H1 (cell line): ENCODE measurements around the gene LGALS8. TPM values are rescaled to one million over a fixed set of nuclear protein-coding genes. Genes with fewer than 3 reads are reported as not detected.

Experiments used
- CTCF ChIA-PET: fragments of 300-600 bp; sonication (Branson Sonifier 250); formaldehyde crosslinking; loops from one replicate; lab custom pipeline; 2021; ENCODE audit not compliant: partially characterized antibody; lab: Charles Lee
- POLR2A ChIA-PET: fragments of 300-600 bp; sonication (Branson Sonifier 250); formaldehyde crosslinking; loops from one replicate; lab custom pipeline; 2021; ENCODE audit warnings: inconsistent platforms; ENCODE audit not compliant: partially characterized antibody; lab: Charles Lee
- DNase-seq, 2 experiments: peaks; one replicate each; pipeline versions ENCODE4 v3.0.0 to v3.0.0-alpha.2; 2010 to 2022; ENCODE audit warnings: low spot score in 2 of 2, low read depth in 1 of 2, mixed read lengths in 1 of 2
- FAIRE-seq: peaks from 2 replicates; lab custom pipeline; 2011; peaks lifted over from hg19 to GRCh38; lab: Jason Lieb, UNC
- H2AFZ ChIP-seq: 2 replicates; pipeline ENCODE4 v1.8.1; 2012; ENCODE audit warnings: low read length, inconsistent platforms
- H2AK5ac ChIP-seq: 2 replicates; pipeline ENCODE4 v1.6.1; 2013; ENCODE audit warnings: low read depth, low read length
- H2BK120ac ChIP-seq: replicated peaks from 2 replicates; pipeline ENCODE3; 2013; ENCODE audit warnings: low read depth, low read length, inconsistent platforms
- H2BK12ac ChIP-seq: 2 replicates; pipeline ENCODE4 v1.6.1; 2013; ENCODE audit warnings: low read depth, low read length
- H2BK15ac ChIP-seq: 2 replicates; pipeline ENCODE4 v1.6.1; 2013; ENCODE audit warnings: low read length
- H2BK20ac ChIP-seq: 2 replicates; pipeline ENCODE4 v1.6.1; 2013; ENCODE audit warnings: low read length
- H2BK5ac ChIP-seq: 2 replicates; pipeline ENCODE4 v1.6.1; 2013; ENCODE audit warnings: low read depth, low read length
- H3K14ac ChIP-seq: 2 replicates; pipeline ENCODE4 v1.6.1; 2013; ENCODE audit warnings: inconsistent platforms; ENCODE audit not compliant: insufficient read length
- H3K18ac ChIP-seq: 2 replicates; pipeline ENCODE4 v1.6.1; 2013; ENCODE audit warnings: low read length; ENCODE audit errors: extremely low read depth
- H3K23ac ChIP-seq: 2 replicates; pipeline ENCODE4 v1.6.1; 2013; ENCODE audit warnings: inconsistent platforms; ENCODE audit not compliant: insufficient read length
- H3K23me2 ChIP-seq: 2 replicates; pipeline ENCODE4 v1.6.1; 2013; ENCODE audit warnings: low read depth, low read length
- H3K27ac ChIP-seq: 2 replicates; pipeline ENCODE4 v1.6.1; 2011; ENCODE audit warnings: low read depth, low read length, inconsistent platforms
- H3K27me3 ChIP-seq, 4 experiments: replicated peaks in 1 of 4; 1 replicate in 1 of 4; 2 replicates in 3 of 4; pipeline versions ENCODE4 v1.6.1 to v1.8.1; 2011 to 2013; ENCODE audit warnings: low read length in 3 of 4, mild to moderate bottlenecking in 3 of 4, inconsistent platforms in 2 of 4, mixed read lengths in 2 of 4, moderate library complexity in 1 of 4; ENCODE audit not compliant: control insufficient read depth in 3 of 4, insufficient read depth in 3 of 4; ENCODE audit errors: extremely low read depth in 1 of 4
- H3K36me3 ChIP-seq, 4 experiments: 2 replicates each; pipeline versions ENCODE4 v1.6.1 to v1.8.1; 2011 to 2013; ENCODE audit warnings: mild to moderate bottlenecking in 4 of 4, low read length in 3 of 4, moderate library complexity in 2 of 4, control low read depth in 1 of 4, inconsistent platforms in 1 of 4; ENCODE audit not compliant: insufficient read depth in 4 of 4, control insufficient read depth in 2 of 4
- H3K4ac ChIP-seq: replicated peaks from 2 replicates; pipeline ENCODE3; 2013; ENCODE audit warnings: low read length, low read depth, mixed read lengths, inconsistent platforms; ENCODE audit not compliant: insufficient read length
- H3K4me1 ChIP-seq, 4 experiments: replicated peaks in 1 of 4; 1 replicate in 1 of 4; 2 replicates in 3 of 4; pipeline versions ENCODE4 v1.6.1 to v1.8.1; 2011 to 2013; ENCODE audit warnings: low read length in 3 of 4, inconsistent platforms in 2 of 4, mixed read lengths in 1 of 4; ENCODE audit not compliant: insufficient read depth in 4 of 4, control insufficient read depth in 3 of 4
- H3K4me2 ChIP-seq, 2 experiments: 2 replicates each; pipeline versions ENCODE4 v1.6.1 to v1.8.1; 2011 to 2013; ENCODE audit warnings: low read depth in 2 of 2, low read length in 2 of 2, control low read depth in 1 of 2, inconsistent platforms in 1 of 2, mild to moderate bottlenecking in 1 of 2; ENCODE audit not compliant: insufficient read depth in 1 of 2
- H3K4me3 ChIP-seq, 4 experiments: fragments of 200-600, 300-600 bp in 1 of 4; sonication (generic), shearing (Covaris generic), sonication (Bioruptor Twin) in 1 of 4; 2 replicates each; pipeline versions ENCODE4 v1.5.1 to v1.8.1; 2011 to 2016; ENCODE audit warnings: low read length in 4 of 4, low read depth in 3 of 4, control low read depth in 2 of 4, inconsistent platforms in 2 of 4, mild to moderate bottlenecking in 2 of 4, mixed read lengths in 1 of 4, moderate library complexity in 1 of 4; ENCODE audit not compliant: insufficient read depth in 2 of 4; ENCODE audit errors: extremely low read depth in 1 of 4
- H3K56ac ChIP-seq: replicated peaks from 2 replicates; pipeline ENCODE3; 2013; ENCODE audit warnings: low read depth, mild to moderate bottlenecking, mixed read lengths, low read length, inconsistent platforms; ENCODE audit not compliant: insufficient read length
- H3K79me1 ChIP-seq: 2 replicates; pipeline ENCODE4 v1.6.1; 2013; ENCODE audit warnings: low read depth, low read length, control low read depth
- H3K79me2 ChIP-seq, 2 experiments: 2 replicates each; pipeline versions ENCODE4 v1.6.1 to v1.8.1; 2012 to 2013; ENCODE audit warnings: low read length in 2 of 2, mild to moderate bottlenecking in 2 of 2, inconsistent platforms in 1 of 2; ENCODE audit not compliant: insufficient read depth in 2 of 2, control insufficient read depth in 1 of 2
- H3K9ac ChIP-seq, 4 experiments: replicated peaks in 1 of 4; 1 replicate in 1 of 4; 2 replicates in 3 of 4; pipeline versions ENCODE4 v1.6.1 to v1.8.1; 2011 to 2013; ENCODE audit warnings: low read depth in 3 of 4, low read length in 3 of 4, control low read depth in 2 of 4, mild to moderate bottlenecking in 2 of 4, moderate library complexity in 2 of 4, inconsistent platforms in 1 of 4; ENCODE audit errors: extremely low read depth in 1 of 4
- H3K9me3 ChIP-seq, 2 experiments: 2 replicates each; pipeline versions ENCODE4 v1.6.1 to v1.8.1; 2012 to 2013; ENCODE audit warnings: mild to moderate bottlenecking in 2 of 2, moderate library complexity in 2 of 2, control low read depth in 1 of 2, inconsistent platforms in 1 of 2, low read depth in 1 of 2, low read length in 1 of 2, mixed read lengths in 1 of 2; ENCODE audit not compliant: insufficient read depth in 2 of 2
- H4K20me1 ChIP-seq, 2 experiments: replicated peaks in 1 of 2; 2 replicates each; pipeline versions ENCODE3 to v1.8.1; 2011 to 2013; ENCODE audit warnings: inconsistent platforms in 2 of 2, low read length in 2 of 2, mild to moderate bottlenecking in 1 of 2; ENCODE audit not compliant: insufficient read depth in 2 of 2, control insufficient read depth in 1 of 2
- H4K5ac ChIP-seq: 2 replicates; pipeline ENCODE4 v1.6.1; 2013; ENCODE audit warnings: low read length, low read depth, mixed read lengths, inconsistent platforms; ENCODE audit not compliant: insufficient read length
- H4K8ac ChIP-seq: 2 replicates; pipeline ENCODE4 v1.8.0; 2013; ENCODE audit warnings: mild to moderate bottlenecking, moderate library complexity, low read length, inconsistent platforms; ENCODE audit not compliant: insufficient read depth; ENCODE audit errors: extremely low read depth
- H4K91ac ChIP-seq: replicated peaks from 2 replicates; pipeline ENCODE3; 2013; ENCODE audit warnings: low read length, mixed read lengths, inconsistent platforms; ENCODE audit not compliant: insufficient read length
- CHD2 ChIP-seq: IDR thresholded peaks from 2 replicates; pipeline ENCODE4 v1.6.1; 2012; ENCODE audit warnings: low read length, improper control_type of control experiment
- HDAC2 ChIP-seq, 2 experiments: fragments of 300-600 bp in 1 of 2; sonication (generic) in 1 of 2; IDR thresholded peaks; 2 replicates each; pipeline ENCODE4 v1.6.1; 2011 to 2012; ENCODE audit warnings: low read depth in 2 of 2, low read length in 2 of 2, mild to moderate bottlenecking in 2 of 2, moderate library complexity in 2 of 2, borderline replicate concordance in 1 of 2, inconsistent platforms in 1 of 2
- JUND ChIP-seq: IDR thresholded peaks from 2 replicates; pipeline ENCODE4 v1.6.1; 2011; ENCODE audit warnings: mild to moderate bottlenecking, improper control_type of control experiment, low read length
- KDM1A ChIP-seq: fragments of 200-600, 300-600 bp; sonication (generic); IDR thresholded peaks from 2 replicates; pipeline ENCODE4 v1.7.1; 2016; ENCODE audit warnings: mild to moderate bottlenecking, low read length, borderline replicate concordance
- RAD21 ChIP-seq, 2 experiments: IDR thresholded peaks in 1 of 2; conservative IDR thresholded peaks in 1 of 2; 2 replicates each; pipeline ENCODE4 v1.6.1; 2011; ENCODE audit warnings: low read depth in 2 of 2, low read length in 2 of 2, improper control_type of control experiment in 1 of 2, inconsistent platforms in 1 of 2, mild to moderate bottlenecking in 1 of 2, moderate library complexity in 1 of 2
- TBP ChIP-seq: IDR thresholded peaks from 2 replicates; pipeline ENCODE4 v1.6.1; 2011; ENCODE audit warnings: low read depth, low read length, improper control_type of control experiment
- WGBS, 2 experiments: shearing (Covaris generic) in 1 of 2; methylation state at CpG; one replicate each; pipeline versions ENCODE4 v1.1.6 to v1.1.7; 2013 to 2015; ENCODE audit warnings: low lambda C conversion rate in 2 of 2, mixed read lengths in 2 of 2, inconsistent platforms in 1 of 2, low coverage in 1 of 2, missing lambda C conversion rate in 1 of 2; ENCODE audit not compliant: insufficient replicate concordance in 2 of 2, insufficient coverage in 1 of 2, insufficient read length in 1 of 2; ENCODE audit errors: extremely low coverage in 1 of 2, missing lambda C conversion rate in 1 of 2; 5-methylcytosine and 5-hydroxymethylcytosine counted together
- polyA plus RNA-seq, 7 experiments: library from polyadenylated mRNA; depleted of rRNA in 3 of 7; stranded (reverse) in 5 of 7; unstranded in 2 of 7; fragments of >200 nt in 5 of 7; fragments of 200-250 nt in 2 of 7; gene quantifications; 1 replicate in 5 of 7; 2 replicates in 1 of 7; 4 replicates in 1 of 7; pipeline versions ENCODE4 v1.2.1 to v1.2.3, GENCODE V29; 2011 to 2013; ENCODE audit warnings: missing spikeins in 2 of 7, mixed read lengths in 2 of 7
- total RNA-seq: library from RNA; stranded (reverse); fragmentation: NEBNext Ultra II Directional; extraction: Animal tissue kit (Norgen Biotek cat#: 25700); gene quantifications from 2 replicates; pipeline ENCODE4 v1.2.1, GENCODE V29; 2021

LGALS8 gene
- total and polyA plus RNA-seq, 2 of the 8 experiments (the other 6 are each of a cell fraction or from before 2014, with no cell fraction given): 7.2 to 11.6 TPM

DNA sequence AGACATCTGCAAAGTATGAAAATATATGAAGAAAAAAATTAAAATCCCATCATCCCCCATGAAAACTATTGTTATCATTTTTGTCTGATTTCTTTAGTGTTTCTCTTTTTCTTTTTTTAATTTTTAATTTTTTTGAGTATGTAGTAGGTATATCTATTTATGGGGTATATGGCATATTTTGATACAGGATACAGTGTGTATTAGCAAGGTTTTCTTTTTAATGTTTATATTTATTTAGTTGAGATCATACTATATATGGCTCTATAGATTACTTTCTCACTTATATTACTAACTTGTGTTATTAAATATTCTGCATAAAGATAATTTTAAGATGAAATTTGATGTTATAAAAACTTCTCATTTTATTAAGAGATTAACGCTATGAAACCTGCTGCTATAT lies 11.4 kb downstream of the LGALS8 start:
- DNase-seq: no peak
- Histone ChIP-seq H3K79me2 (no peaks in the 10 kb centered on the region), H3K4me1 (no peaks in the 10 kb centered on the region), H3K14ac (no peak overlapping the region), H3K23me2 (no peaks in the 10 kb centered on the region), H3K23ac (no peak overlapping the region), H4K5ac (no peak overlapping the region), H3K27ac (no peak overlapping the region), H3K9ac (no peak overlapping the region), H3K4me2 (no peak overlapping the region), H3K56ac (no peak overlapping the region), H3K4ac (no peak overlapping the region), H2BK5ac (no peak overlapping the region), H4K8ac (no peak overlapping the region), H4K20me1 (no peaks in the 10 kb centered on the region), H2AK5ac (no peak overlapping the region), H3K27me3 (no peaks in the 10 kb centered on the region), H3K18ac (no peak overlapping the region), H2BK120ac (no peak overlapping the region), H2BK15ac (no peak overlapping the region), H3K4me3 (no peak overlapping the region), H3K79me1 (no peaks in the 10 kb centered on the region), H3K9me3 (no peaks in the 10 kb centered on the region; a peak in 1 of 4 replicates), H3K36me3 (0 out of 8 replicates have a peak, but pooled peaks cover 0 to 2% (median 0%) of the 10 kb centered on the region in 4 experiments), H2BK20ac (no peak overlapping the region), H4K91ac (no peak overlapping the region), H2BK12ac (no peak overlapping the region), H2AFZ (no peak overlapping the region)
- no peak for FAIRE-seq
- no peak for TF ChIP-seq KDM1A
- TF ChIP-seq TBP: no peak
- no peak for TF ChIP-seq RAD21 (IDR thresholded peaks at IDR 0.05 in 1 of 2, conservative IDR thresholded peaks at IDR 0.05 in 1 of 2; ENCODE audit: low read depth in 2 of 2, low read length in 2 of 2)
- no peak for TF ChIP-seq CHD2
- no peak for TF ChIP-seq HDAC2 (IDR thresholded peaks at IDR 0.05; ENCODE audit: borderline replicate concordance in 1 of 2, low read depth in 2 of 2, low read length in 2 of 2)
- no peak for TF ChIP-seq JUND
- WGBS, 2 experiments: 91% methylated on average over 1 of the region's 1 CpG; no CpG with 5 or more reads in 1 of the 2 experiments
- POLR2A ChIA-PET: interaction anchor here (1.8 to 2.2 kb wide), 2 partner anchors 11 to 15 kb away, joined by 5 to 6 read pairs; partner anchors contain the start of gene LGALS8
- CTCF ChIA-PET: interaction anchor here (0.6 to 1.8 kb wide), 8 partner anchors 8 to 432 kb away, joined by 3 to 8 read pairs (median 4); no protein-coding TSS in a partner anchor
